ENCODE results near the gene NRP2.

Gene NRP2

DNA sequence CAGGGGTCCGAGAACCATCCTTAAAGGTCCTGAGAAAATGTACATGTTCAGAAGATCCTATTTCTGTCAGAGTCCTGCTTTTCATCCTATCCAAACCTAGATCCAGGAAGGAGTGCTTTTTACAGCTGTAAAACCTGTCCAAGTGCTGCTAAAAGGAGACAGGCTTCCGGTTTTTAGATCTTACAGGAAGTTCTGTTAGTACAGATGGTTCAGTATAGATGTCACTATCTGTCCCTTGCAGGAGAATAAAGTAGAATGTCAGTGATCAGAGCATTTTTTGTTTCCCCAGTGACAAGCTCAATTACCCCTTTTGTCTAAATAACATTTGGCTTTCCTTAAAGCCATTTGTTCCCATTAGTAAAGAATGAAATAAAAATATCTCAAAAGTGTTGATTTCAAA lies 98.3 kb downstream of the NRP2 start:
- no peak for DNase-seq

DNA sequence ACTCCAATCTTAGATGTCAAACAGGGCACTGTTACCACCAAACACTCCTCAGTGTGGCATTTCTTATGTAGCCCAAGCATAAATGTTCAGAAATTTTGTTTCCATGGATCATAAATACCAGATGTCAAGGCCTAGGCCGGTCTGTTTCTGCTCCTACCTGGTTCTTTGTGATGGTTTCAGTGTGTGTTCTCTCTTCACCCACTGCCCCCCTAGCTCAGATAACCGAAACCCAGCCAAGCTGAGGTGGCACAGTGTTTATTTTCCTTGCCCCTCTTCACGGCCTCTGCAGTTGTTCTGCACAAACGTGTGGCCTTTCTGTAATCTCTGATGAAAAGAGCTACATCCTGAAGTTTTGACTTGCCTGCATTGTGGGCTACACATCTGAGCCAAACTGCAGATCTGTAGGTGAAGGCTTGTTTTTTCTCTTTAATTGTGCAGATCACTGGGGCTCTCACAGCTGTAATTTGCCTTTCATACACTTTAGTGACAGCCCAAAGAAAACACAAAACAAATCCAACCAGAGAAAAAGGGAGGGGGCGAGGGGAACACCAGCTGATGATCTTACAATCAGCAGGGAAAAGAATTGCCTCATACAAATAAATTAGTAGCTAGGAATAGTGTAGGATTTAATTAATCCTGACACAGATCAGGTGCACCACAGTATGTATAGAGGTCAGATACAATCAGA lies 99.1 kb downstream of the NRP2 start:
- no peak for DNase-seq

DNA sequence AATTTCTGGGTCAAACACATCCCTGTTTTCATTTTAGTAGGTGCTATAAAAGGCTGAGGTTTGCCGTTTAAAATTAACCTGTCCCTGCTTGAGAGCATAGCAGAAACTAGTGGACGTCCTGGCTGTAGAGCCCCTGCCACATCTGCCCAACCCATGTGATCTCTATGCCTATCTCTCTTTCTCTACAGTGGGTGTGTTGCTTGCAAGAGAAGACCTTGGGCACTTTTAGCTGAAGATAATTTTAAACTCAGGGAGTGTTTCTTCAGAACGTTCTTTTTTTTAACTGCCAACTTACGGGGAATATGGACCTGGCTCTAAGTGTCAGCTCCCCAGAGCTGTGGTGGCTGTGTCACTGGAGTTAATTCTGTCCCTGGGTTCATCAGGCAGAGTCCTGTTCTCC lies 100.6 kb downstream of the NRP2 start:
- DNase-seq = no peak

DNA sequence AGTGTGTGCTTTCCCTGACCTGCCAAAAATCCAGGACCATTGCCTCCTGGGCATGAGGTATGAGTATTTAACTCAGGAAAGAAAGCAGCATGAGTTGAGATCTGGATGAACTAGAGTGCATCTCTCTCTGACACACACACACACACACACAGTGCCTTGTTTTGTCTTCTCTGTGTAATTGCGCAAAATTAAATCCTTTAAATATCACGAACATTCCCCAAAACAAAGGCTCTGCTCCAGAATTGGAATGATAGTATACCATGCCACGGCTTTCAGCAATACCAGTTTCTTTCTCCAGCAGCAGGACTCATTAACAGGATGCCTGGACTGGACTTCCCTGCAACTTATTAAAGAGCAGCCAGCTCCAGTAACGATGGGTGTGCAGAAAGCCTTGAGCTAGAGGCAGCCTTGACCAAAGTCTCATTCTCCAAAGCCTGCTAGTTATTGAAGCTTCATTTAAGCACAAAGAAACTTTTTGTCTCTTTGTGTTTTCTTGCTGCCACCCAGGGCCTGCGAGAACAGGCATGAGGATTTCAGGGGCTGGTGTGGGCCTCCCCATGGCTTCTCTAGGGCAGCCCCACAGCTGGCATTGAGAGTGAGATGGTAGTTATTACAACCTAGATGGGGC lies 101.7 kb downstream of the NRP2 start:
- no peak for DNase-seq

DNA sequence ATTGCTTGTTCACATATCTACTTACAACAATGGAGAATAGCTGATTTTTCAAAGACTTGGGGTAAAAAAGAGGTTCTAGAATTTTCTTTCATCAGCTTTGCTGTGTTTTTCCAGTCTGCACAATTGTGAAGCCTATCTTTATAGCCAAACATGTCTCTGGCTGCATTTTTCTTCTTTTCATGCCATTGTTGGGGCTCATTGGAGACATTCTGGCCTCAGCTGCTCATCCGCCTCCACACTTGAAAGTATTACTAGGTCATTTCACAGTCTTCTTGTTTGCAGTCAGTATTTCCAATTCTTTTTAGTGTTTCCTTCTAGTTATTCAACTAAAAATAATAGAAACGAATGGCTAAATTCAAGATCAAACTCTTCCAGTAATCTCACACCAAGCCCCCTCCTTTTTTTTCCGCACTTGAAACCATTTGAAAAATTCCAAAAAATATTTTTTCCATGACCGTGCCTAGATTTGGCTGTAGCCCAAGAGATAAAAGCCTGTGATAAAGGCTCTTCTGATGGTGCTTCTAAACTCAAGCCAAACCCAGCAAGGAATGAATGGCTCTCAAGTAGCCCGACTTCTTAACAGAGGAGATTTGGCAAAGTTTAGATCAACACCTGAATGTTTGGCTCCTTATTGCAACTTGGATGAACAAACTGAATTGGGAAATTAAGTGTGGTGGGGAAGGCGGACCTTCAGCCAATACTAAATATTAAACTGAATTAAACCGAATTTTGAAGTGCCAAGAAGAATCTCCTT lies 103.4 kb downstream of the NRP2 start:
- no peak for DNase-seq

DNA sequence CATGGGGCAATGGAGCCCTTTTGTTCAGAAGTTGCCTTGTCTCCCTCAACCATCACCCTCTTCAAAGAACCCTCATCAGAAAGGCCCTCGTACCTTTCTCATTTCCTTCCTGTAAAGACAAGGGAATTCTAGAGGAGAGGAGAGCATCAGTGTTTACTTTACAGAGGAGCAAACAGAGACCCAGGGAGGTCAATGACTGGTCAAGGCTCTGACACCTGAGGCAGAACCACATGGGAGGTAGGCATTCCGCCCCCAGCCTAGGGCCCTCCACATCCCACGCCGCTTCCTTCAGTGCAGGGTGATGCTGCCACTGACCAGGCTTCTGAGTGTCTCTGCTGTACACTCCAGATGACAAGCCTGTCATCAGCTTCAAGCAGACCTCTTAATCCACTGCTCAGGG lies 104.7 kb downstream of the NRP2 start:
- no peak for DNase-seq

DNA sequence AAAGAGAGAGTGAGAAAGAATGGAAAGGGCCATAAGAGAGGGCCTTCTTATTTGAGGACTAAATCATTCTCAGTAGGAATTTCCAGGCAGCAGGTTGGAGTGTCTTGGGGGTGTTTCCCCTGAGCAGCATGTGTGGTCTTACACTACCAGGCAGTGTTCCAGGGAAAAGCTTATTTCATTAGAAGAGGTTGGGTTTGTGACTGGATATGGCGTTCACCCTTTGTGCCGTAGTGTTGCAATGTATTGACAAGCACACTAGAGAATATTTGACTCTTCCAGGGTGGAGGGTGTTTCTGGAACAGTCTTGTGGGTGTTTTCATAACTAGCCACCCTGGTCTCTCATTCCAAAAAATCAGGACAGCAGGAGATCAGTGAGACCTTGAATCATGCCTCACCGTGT lies 105.5 kb downstream of the NRP2 start:
- DNase-seq = no peak

DNA sequence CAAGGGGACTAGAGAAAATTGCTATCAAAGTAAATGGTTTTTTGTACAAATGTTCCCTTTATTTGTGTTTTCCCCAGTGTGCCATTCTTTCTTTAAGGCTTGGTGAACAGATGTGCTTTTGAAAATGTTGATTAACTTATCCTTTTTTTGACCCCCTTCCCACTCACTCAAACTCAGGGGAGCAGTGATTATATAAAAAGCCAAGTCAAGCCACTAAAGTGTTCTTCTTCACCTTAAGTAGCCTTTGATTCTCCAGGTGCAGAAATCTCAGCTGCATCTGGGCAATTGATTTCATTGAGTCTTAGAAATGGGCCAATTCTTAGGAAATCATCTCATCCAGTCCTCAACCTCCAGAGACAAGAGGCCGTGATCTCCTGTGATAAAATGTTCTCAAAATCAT lies 107.6 kb downstream of the NRP2 start:
- DNase-seq = no peak

DNA sequence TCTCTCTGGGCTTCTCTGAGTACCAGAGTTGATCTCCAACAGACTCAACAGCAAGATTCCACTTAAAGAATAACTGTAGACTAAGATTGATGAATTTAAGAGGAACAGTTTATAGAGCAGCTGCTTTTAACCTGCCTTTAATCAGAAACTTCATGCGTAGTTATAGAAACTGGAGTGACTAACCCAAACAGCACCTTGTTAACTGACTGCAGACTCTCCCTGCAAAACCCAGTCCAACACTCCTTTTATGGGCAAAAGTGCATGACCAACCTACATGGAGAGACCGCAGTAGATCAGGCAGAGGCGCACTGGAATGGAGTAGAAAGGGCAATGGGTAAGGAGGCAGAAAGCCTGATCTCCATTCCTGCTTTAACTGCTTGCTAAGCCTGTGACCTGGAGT lies 110.6 kb downstream of the NRP2 start:
- DNase-seq = no peak

DNA sequence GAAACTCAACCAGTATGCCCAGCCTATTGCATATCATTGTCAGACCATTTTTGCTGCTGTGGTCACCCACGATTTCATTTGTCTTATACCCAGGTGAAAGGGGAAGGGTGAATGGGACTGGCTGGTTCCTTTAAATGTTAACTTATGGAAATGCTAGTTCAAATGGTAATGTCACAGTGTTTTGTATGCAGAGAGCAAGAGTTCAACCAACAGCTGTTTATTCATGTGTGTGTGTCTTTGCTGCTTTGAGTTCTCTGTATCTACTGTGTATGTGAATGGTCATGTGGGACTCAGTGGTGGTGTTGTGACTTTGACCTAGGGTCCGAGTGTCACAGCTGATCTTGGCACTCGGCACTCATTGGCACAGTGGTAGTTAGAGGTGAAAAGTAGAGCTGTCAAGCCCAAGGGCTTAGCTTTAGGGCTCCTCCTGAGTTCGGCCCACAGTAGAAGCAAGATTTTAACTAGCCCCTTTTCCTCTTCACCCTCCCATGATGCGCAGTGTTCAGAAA lies 114.6 kb downstream of the NRP2 start:
- no peak for DNase-seq

DNA sequence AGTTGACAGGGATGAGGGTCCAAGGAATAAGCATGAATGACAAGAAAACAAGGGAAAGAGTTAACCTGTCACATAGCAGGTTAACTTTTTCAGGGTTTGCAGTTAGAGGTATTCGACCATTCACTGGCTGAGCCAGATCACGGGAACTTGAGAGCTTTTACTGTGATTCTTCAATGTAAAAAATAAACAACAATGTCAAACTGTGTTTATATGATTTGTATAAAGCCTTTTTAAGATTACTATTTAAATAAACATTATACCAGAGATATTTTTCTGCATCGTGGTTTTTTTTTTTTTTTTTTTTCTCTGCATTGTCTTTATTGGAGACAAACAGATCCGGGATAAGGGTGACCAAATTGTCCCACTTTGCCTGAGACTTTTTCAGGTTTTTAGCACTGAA lies 115.6 kb downstream of the NRP2 start:
- no peak for DNase-seq

DNA sequence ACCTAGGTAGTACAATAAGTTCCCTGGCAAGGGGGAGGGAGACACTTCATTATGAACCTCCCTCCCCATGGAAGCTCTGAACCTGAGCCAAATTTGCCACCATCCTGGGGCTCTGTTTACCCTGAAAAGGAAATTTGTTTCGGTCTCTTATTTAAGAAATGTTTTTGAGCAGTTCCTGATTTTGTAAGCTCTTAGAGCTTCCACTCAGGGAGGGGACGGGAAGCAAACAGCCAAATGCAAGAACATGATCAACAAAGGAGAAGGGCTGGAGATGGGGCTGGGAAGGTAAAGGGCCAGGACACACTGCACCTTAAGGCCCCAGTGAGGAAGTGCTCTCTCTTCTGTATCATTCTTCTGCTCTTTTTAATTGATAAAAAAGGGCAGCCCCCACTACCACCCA lies 117.9 kb downstream of the NRP2 start:
- DNase-seq = no peak

DNA sequence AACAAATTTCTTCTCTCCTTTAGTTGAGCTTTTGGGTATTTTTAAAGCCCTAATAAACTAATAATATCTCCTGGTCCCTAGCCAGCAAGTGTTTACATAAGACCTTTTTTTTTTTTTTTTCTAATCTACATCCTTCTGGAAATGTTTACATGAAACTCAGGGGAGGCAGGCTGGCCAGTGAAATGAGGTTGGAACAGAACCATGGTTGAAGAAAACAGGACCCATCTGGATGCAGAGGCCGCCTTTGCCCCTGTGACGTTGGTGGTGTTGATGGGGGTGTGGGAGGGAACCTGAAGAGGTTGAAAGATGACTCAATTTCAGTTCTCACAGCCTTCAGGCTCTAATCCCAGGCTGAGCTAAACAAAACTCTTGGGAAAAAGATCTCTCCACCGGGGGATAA lies 118.5 kb downstream of the NRP2 start:
- DNase-seq = no peak

DNA sequence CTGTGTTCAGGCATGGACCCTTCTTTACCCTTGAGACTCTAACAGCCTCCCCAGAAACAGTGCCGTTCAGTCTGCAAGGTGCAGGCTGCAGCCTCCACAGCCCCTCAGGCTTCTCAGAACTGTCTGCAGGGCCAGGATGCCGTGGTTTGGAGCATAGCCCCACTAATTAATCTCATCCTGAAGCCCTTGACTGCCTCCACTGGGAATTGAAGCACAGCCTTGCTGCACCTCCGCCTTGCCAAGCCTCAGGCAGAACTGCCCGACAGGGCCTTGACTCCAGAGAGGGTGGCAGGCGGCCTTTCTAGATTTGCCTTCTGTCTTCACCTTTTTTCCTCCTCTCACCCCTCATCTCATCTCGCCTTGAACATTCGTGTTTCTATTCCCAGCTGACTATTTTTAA lies 119.8 kb downstream of the NRP2 start:
- DNase-seq = no peak

DNA sequence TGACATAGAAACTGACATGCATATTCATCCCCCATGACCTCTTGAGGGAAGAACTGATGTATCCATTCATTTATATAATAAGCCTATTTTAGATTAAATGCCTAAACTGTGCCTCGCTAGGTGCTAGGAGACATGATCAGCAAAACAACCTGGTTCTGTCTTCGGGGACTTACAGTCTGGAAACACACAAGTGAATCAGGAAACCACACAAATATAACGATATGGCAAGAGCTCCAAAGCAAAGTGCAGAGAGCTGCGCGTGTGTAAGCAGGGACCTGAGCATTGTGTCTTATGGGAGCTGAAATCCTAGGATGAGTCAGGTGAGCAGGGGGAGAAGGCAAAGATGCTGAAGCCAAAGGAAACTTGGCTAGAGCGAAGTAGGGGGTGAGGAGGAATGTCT lies 120.6 kb downstream of the NRP2 start:
- no peak for DNase-seq

DNA sequence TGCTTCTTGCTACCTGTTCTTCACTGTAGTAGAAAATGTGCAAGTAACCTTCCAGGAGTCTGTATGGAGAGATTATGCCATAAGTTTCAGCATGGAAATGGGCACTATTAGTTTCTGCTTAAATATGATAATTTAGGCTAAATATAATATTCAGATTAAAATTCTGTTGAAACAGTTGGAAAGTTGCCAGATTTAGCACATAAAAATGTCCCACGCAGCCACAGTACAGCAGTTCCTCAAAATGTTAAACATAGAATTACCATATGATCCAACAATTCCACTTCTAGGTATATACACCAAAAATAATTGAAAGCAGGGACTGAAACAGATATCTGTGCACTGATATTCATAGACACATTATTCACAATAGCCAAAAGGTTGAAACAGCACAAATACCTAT lies 121.2 kb downstream of the NRP2 start:
- DNase-seq = no peak

DNA sequence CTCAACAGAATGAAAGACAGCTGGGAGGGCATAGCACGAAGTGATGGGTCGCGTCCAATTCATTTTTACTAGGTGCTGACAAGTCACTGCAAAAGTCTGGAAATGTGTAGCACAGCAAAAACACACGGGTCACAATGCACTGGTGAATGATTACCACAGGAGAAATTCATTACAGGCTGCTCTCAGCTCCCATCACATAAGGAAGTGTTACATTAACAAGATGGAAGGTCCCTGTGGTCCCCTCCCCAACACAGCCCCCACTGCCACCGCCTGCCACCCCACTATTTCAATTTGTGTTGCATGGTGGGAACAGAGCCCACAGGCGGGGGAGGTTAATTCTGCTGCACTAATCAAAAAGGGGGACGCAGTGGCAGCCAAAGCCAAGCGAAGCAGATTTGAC lies 122.8 kb downstream of the NRP2 start:
- no peak for DNase-seq

DNA sequence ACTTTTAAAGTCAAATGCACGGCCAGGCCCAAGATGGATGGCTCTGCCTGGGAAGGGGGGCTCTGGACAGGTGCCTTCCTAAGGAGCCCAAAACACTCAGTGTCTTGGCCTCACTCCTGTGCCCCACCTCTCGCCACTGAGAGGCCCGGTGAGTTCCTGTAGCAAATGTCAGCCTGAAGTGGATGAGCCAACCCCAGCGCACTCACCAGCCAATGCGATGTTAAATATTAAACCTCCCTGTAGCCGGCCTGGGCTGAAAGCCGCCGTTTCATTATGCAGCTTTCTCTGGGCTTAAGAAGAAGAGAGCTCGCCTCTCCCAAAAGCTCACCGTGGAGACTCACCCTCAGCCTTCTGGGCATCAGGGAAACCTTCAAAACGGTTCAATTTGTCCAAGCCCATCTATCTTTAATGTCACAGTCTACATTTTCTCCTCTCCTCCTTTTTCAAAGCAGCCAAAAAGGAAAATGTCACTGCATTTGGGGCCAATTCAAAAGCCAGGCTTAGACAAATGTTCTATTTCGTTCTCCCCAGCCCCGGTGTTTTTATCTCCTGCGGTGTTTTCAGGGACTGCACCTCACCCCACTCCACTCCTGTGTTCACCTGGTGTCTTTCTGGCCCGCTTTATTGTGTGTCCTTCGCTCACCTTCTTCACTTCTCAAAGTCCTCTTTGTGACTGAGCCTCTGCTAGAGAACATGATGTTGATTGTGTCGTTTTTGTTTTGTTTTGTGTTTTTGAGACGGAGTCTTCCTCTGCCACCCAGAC lies 124.0 kb downstream of the NRP2 start:
- DNase-seq = no peak

DNA sequence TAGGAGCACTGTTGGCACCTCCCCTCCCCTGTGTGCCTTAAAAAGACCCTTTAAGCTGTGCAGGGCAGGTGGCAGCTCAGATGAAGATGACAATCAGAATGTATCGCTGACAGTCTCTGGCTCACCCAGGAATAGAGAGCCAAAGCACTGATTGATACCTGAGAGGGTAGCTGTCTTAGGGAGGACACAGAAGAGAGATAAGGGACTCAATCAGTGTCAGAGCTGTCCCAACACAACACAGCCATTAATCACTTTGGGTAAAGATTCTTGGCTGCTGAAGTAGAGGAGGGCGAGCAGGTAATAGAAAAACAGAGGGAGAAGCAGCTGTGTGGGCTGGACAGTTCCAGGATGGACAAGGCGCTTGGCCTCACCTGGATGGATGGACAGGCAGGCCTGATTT lies 124.9 kb downstream of the NRP2 start:
- DNase-seq = no peak

DNA sequence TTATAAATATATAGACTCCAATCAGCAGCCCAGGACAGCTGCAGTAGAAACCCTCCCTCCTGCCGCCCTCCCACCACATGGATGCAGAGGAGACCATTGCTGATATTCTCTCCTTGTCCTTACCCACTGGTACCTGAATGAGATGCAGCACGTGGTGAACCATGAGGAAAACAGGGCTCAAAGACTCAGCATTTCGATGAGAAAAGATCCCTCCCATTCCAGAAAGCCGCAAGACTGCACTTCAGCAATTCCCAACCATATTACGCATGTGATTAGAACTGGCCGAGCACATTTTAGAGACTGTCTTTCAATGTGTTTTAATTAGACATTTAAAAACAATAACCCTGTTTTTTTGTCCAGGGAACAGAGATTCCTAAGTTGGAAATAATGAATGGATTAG lies 125.5 kb downstream of the NRP2 start:
- no peak for DNase-seq

DNA sequence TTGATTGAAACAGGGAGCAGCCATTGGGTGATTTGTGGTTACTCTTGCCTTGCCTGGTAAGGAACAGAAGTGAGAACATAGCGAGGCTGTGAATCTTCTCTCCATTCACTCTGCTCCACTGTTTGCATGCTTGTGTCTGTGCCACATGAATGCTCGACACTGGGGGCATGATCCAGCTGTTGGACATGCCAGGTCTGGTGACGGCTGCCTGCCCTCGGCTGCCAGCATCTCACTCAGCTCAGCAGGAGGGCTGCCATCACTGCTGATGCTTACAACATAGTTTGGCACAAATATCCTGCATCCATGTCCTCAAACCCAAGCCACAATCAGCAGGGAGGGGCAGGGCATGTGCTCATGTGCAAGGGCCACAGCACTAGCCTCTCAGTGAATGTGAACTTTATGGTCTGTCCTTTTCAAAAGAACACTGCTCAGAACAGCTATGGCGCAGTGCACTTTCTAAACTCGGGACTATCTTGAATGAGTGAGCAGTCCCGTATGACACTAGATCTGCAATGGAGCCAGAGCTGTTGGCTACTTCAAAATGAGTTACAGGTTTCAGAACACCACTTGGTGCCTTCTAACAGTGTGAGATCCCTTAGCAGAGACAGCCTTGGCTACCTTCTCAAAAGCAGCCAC lies 126.3 kb downstream of the NRP2 start:
- DNase-seq = no peak

DNA sequence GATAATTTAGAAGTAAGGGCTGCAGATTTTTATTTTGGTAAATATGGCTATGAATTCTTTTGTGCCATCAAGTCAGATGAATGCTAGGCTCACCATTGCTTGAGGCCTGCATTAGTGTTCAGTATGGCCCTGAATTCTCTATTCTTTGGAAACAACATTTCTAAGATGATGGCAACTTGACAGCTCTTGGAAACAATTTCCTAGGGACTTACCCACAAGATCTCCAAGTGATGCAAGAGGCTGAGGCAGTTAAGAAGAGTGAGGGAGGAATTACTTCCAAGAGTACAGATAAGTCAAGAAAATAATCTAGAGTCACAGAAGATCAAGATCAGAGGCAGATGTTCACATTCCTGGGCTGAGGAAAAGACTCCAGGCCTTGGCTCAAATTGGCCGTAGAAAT lies 129.1 kb downstream of the NRP2 start:
- DNase-seq = no peak

DNA sequence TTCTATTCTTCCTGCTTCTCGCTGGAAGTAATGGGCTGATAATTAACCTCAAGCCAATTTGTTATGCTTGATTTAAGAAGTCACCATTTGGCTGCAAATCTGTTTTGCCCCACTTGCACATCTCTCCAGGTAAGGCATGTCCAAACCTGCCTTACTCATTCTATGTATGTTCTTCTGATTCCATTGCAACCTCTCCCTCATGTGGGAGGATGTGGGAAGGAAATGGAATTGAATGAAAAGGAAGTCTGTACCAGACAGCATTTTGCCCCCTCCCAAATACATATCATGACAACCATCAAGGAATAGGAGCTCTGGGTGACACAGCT lies 131.7 kb downstream of the NRP2 start:
- no peak for DNase-seq

Data from T-helper 2 cell (primary cell).